Upper lobe of right lung (tissue), 1 donor: ENCODE measurements around the gene PXDC1. TPM values are rescaled to one million over a fixed set of nuclear protein-coding genes. Genes with fewer than 3 reads are reported as not detected.
A peak's percentile ranks its signal among the peaks of the same experiment; 100 is the strongest.

Experiments
- ATAC-seq: fragments of 200-7000 bp; cut with Tn5 transposase; one replicate; pipeline ENCODE4 v1.9.1; 2020; ENCODE audit warnings: mild to moderate bottlenecking, moderate library complexity
- DNase-seq: peaks from one replicate; pipeline ENCODE4 v3.0.0-alpha.2; 2020
- H3K27ac ChIP-seq: fragments of 200-600 bp; one replicate; pipeline ENCODE4 v1.8.0; 2022
- H3K27me3 ChIP-seq: fragments of 200-600 bp; one replicate; pipeline ENCODE4 v1.8.0; 2022; ENCODE audit warnings: mild to moderate bottlenecking
- H3K36me3 ChIP-seq: fragments of 200-600 bp; one replicate; pipeline ENCODE4 v1.8.0; 2022
- H3K4me1 ChIP-seq: fragments of 200-600 bp; one replicate; pipeline ENCODE4 v1.8.0; 2022
- H3K4me3 ChIP-seq: fragments of 200-600 bp; one replicate; pipeline ENCODE4 v1.8.0; 2022; ENCODE audit warnings: mild to moderate bottlenecking
- H3K9me3 ChIP-seq: fragments of 200-600 bp; one replicate; pipeline ENCODE4 v1.8.0; 2022
- CTCF ChIP-seq: fragments of 200-600 bp; IDR thresholded peaks from one replicate; pipeline ENCODE4 v1.8.0; 2022; ENCODE audit warnings: antibody characterized with exemption
- intact Hi-C: fragments of 100-400 bp; cut with DNase I; formaldehyde crosslinking; loops from one replicate; pipeline ENCODE4 v1.11.0; 2022
- total RNA-seq: library from RNA; stranded (reverse); fragmentation: NEBNext Ultra II Directional; extraction: Animal tissue kit (Norgen Biotek cat#: 25700); gene quantifications from one replicate; pipeline ENCODE4 v1.2.1, GENCODE V29; 2021
- donor health status: DM: no; HTN: yes; CAD: no; lungs with severe emphysema.

PXDC1 gene
- total RNA-seq, 1 donor from 2014 or later: 70.8 TPM

- no peak for TF ChIP-seq CTCF
- Histone ChIP-seq H3K27me3 (no peaks in the 10 kb centered on the region), H3K4me1 (peaks cover 48% of the 10 kb centered on the region), H3K4me3 (no peak overlapping the region), H3K9me3 (no peaks in the 10 kb centered on the region), H3K27ac (peak overlapping the region; percentile 5), H3K36me3 (peaks cover 18% of the 10 kb centered on the region)
- intact Hi-C loops: loop anchor here (10.0 kb wide), 3 partner anchors 103 to 243 kb away; partner anchors contain the start of gene FAM50B
- DNase-seq (no peak), ATAC-seq (no peak)
Measured at GRCh38 chr6:3741477-3741871, 10.0 kb downstream of the PXDC1 start.

GRCh38 chr6:3740551-3741476, 10.7 kb downstream of the PXDC1 start:
- no peak overlapping the region for H3K4me3 ChIP-seq
- peak overlapping the region; percentile 5 for H3K27ac ChIP-seq
- H3K4me1 ChIP-seq: peaks cover 44% of the 10 kb centered on the region
- peaks cover 25% of the 10 kb centered on the region for H3K36me3 ChIP-seq
- ATAC-seq (no peak), DNase-seq (no peak)
- H3K9me3 ChIP-seq: no peaks in the 10 kb centered on the region
- no peak for TF ChIP-seq CTCF
- intact Hi-C loops: loop anchor here (10.0 kb wide), 3 partner anchors 104 to 244 kb away; partner anchors contain the start of gene FAM50B
- H3K27me3 ChIP-seq: no peaks in the 10 kb centered on the region

GRCh38 chr6:3739311-3739897, 12.1 kb downstream of the PXDC1 start:
- no peak overlapping the region for H3K4me3 ChIP-seq
- H3K27ac ChIP-seq: no peak overlapping the region
- peaks cover 33% of the 10 kb centered on the region for H3K4me1 ChIP-seq

GRCh38 chr6:3738381-3739131, 13.0 kb downstream of the PXDC1 start:
- Histone ChIP-seq H3K9me3 (no peaks in the 10 kb centered on the region), H3K27ac (no peak overlapping the region), H3K4me3 (no peak overlapping the region), H3K36me3 (peaks cover 43% of the 10 kb centered on the region), H3K4me1 (peaks cover 26% of the 10 kb centered on the region), H3K27me3 (no peaks in the 10 kb centered on the region)
- no peak for TF ChIP-seq CTCF
- DNase-seq: no peak
- intact Hi-C loops: no loop called here
- ATAC-seq: no peak

More at GRCh38 chr6:3739311-3739897, 12.1 kb downstream of the PXDC1 start:
- intact Hi-C loops: no loop called here
- Histone ChIP-seq H3K27me3 (no peaks in the 10 kb centered on the region), H3K36me3 (peaks cover 36% of the 10 kb centered on the region), H3K9me3 (no peaks in the 10 kb centered on the region)
- DNase-seq (no peak), ATAC-seq (no peak)
- TF ChIP-seq CTCF: no peak

- peaks cover 51% of the 10 kb centered on the region for H3K36me3 ChIP-seq
- no peak for ATAC-seq
- peaks cover 19% of the 10 kb centered on the region for H3K4me1 ChIP-seq
- H3K27me3 ChIP-seq: no peaks in the 10 kb centered on the region
- no peak overlapping the region for H3K27ac ChIP-seq
- DNase-seq: no peak
- TF ChIP-seq CTCF: no peak
- intact Hi-C loops: no loop called here
- no peak overlapping the region for H3K4me3 ChIP-seq
- no peaks in the 10 kb centered on the region for H3K9me3 ChIP-seq
Measured at GRCh38 chr6:3737831-3738210, 13.7 kb downstream of the PXDC1 start.
